Esophagus squamous epithelium (tissue), 5 donors: ENCODE measurements around the gene CPLX4. TPM values are rescaled to one million over a fixed set of nuclear protein-coding genes. Genes with fewer than 3 reads are reported as not detected.
A peak's percentile ranks its signal among the peaks of the same experiment; 100 is the strongest.

Experiments
- DNase-seq: peaks from one replicate; lab custom pipeline; 2025; lab: John Stamatoyannopoulos, UW
- H3K27ac ChIP-seq, 4 donors: fragments of 200-600 bp; sonication (generic); one replicate each; pipeline ENCODE4 v1.5.1; 2016 to 2019; ENCODE audit warnings: mild to moderate bottlenecking in 1 of 4
- H3K27me3 ChIP-seq, 4 donors: fragments of 200-600 bp; sonication (generic); 1 replicate in 3 of 4; 2 replicates in 1 of 4; pipeline versions ENCODE4 v1.5.1 to v1.6.0; 2017 to 2021; ENCODE audit warnings: antibody characterized with exemption in 1 of 4
- H3K36me3 ChIP-seq, 3 donors: fragments of 200-600 bp; sonication (generic); one replicate each; pipeline ENCODE4 v1.5.1; 2016 to 2019
- H3K4me1 ChIP-seq, 3 donors: fragments of 200-600 bp; sonication (generic); one replicate each; pipeline ENCODE4 v1.5.1; 2017 to 2019
- H3K4me3 ChIP-seq, 4 donors: fragments of 200-600 bp; sonication (generic); 1 replicate in 3 of 4; 2 replicates in 1 of 4; pipeline ENCODE4 v1.5.1; 2016 to 2019; ENCODE audit warnings: mild to moderate bottlenecking in 2 of 4, moderate library complexity in 1 of 4
- H3K9me3 ChIP-seq, 3 donors: fragments of 200-600 bp; sonication (generic); one replicate each; pipeline ENCODE4 v1.5.1; 2016 to 2019
- POLR2A ChIP-seq, 4 donors: fragments of 450-650 bp; IDR thresholded peaks; one replicate each; pipeline ENCODE4 v1.6.1; 2017; ENCODE audit warnings: antibody characterized with exemption in 4 of 4, mild to moderate bottlenecking in 4 of 4, moderate library complexity in 3 of 4
- WGBS, 2 donors: methylation state at CpG; one replicate each; pipeline ENCODE4 v1.1.5; 2018; 5-methylcytosine and 5-hydroxymethylcytosine counted together
- intact Hi-C: fragments of 100-400 bp; cut with DNase I; formaldehyde crosslinking; loops from one replicate; pipeline ENCODE4 v1.15.0; 2022
- total RNA-seq, 4 donors: library from RNA; depleted of rRNA; stranded (reverse); fragments of >200 nt; gene quantifications; one replicate each; pipeline ENCODE4 v1.1.0, GENCODE V29; 2016
- TF ChIP-seq, protein P1 (sequence below), 6 experiments: fragments of 450-650 bp in 4 of 6; fragments of 200-600 bp in 2 of 6; sonication (generic) in 2 of 6; IDR thresholded peaks; one replicate each; pipeline ENCODE4 v1.5.1; 2016 to 2019; ENCODE audit warnings: antibody characterized with exemption in 6 of 6, mild to moderate bottlenecking in 4 of 6, moderate library complexity in 4 of 6
- donor health status: DM: yes; HTN: yes; CAD: no.

Gene CPLX4
- total RNA-seq, 4 donors from 2014 or later, result 0.31 TPM; not detected in 3

DNA sequence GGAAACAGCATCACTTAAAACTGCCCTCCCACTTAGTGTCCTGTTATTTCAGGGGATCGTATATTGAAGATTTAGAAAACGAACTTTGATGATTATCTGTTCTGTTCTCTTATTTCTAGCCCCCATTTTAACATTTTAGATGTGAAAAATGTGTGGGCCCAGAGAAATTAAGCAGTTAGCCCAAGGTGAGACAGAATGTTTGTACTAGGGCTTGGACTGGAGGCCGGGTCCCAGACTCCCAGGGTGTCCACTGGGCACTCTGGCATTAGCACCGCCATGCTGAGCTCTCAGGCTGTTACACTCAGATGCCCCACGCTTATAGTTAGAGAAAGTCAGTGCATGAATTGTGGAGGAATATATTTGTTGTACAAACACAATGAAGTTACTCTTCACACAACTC is 39.7 kb downstream of the CPLX4 start:
- Histone ChIP-seq H3K27me3 (peaks cover 0 to 17% (median 11%) of the 10 kb centered on the region in 4 donors), H3K9me3 (no peaks in the 10 kb centered on the region), H3K36me3 (no peaks in the 10 kb centered on the region), H3K4me3 (no peak overlapping the region), H3K4me1 (peaks cover under 1 to 6% (median 1%) of the 10 kb centered on the region in 3 donors), H3K27ac (no peak overlapping the region)
- intact Hi-C loops, result no loop called here
- 65 to 73% methylated on average over 5 of the region's 5 CpGs for WGBS, 2 donors
- no peak for DNase-seq
- TF ChIP-seq, protein P1, sequence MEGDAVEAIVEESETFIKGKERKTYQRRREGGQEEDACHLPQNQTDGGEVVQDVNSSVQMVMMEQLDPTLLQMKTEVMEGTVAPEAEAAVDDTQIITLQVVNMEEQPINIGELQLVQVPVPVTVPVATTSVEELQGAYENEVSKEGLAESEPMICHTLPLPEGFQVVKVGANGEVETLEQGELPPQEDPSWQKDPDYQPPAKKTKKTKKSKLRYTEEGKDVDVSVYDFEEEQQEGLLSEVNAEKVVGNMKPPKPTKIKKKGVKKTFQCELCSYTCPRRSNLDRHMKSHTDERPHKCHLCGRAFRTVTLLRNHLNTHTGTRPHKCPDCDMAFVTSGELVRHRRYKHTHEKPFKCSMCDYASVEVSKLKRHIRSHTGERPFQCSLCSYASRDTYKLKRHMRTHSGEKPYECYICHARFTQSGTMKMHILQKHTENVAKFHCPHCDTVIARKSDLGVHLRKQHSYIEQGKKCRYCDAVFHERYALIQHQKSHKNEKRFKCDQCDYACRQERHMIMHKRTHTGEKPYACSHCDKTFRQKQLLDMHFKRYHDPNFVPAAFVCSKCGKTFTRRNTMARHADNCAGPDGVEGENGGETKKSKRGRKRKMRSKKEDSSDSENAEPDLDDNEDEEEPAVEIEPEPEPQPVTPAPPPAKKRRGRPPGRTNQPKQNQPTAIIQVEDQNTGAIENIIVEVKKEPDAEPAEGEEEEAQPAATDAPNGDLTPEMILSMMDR (IDR thresholded peaks at IDR 0.05), result no peak
- TF ChIP-seq POLR2A (IDR thresholded peaks at IDR 0.05), result no peak

DNA sequence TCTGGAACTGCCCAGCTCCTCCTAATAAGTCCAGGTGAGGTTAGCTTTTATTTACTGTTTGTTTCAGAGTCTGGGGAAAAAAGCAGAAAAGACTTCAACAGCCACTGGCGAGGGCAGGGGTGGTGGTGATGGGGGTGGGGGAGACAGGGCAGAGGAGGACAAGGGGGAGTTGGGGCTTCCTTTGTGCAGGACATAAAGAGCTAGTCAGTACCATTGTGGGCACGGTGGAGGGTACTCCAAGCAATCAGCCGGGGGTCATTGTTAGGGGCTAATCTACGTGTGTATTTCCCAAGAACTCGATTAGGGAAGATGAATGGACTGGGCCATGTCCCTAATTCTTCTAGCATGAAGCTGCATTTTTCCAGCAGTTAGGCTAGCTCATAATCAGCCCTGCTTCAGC is 42.4 kb downstream of the CPLX4 start:
- TF ChIP-seq, protein P1 (IDR thresholded peaks at IDR 0.05), result no peak
- no peak for TF ChIP-seq POLR2A (IDR thresholded peaks at IDR 0.05)
- intact Hi-C loops, result no loop called here
- Histone ChIP-seq H3K27me3 (peaks cover 0 to 42% (median 33%) of the 10 kb centered on the region in 4 donors), H3K27ac (no peak overlapping the region), H3K4me1 (peaks cover 16 to 30% (median 21%) of the 10 kb centered on the region in 3 donors), H3K36me3 (no peaks in the 10 kb centered on the region), H3K9me3 (no peaks in the 10 kb centered on the region), H3K4me3 (no peak overlapping the region)
- no peak for DNase-seq
- 26 to 29% methylated on average over 3 to 5 of the region's 5 CpGs for WGBS, 2 donors

DNA sequence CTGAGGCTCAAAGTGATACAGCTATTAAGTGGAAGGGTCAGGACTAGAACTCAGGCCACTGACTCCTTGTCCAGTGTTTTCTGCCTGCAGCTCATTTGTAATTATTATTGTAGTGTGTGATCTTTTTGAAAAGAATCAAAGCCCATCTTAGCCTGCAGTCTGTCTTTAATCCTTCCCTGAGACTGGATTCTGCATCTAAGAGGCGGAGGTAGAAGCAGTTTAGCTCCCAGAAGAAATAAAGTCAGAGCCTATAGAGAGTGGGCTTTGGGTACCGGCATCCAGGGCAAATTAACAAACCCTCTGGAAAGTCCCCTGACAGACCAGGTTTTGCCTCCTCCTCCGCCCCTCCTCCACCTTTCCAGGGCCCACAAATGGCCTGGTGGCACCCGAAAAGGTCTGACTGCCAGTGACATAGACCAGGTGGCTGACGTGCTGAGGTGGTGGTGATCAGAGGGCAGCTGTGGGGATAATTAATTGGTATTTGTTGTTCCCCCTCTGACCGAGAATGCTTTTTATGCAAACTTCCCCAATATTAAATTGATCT is 43.0 kb downstream of the CPLX4 start:
- WGBS, 2 donors, result 29 to 43% methylated on average over 2 to 6 of the region's 6 CpGs
- peaks cover 16 to 30% (median 21%) of the 10 kb centered on the region in 3 donors for H3K4me1 ChIP-seq
- TF ChIP-seq, protein P1 (IDR thresholded peaks at IDR 0.05), result no peak
- H3K9me3 ChIP-seq, result no peaks in the 10 kb centered on the region
- peaks cover 0 to 48% (median 36%) of the 10 kb centered on the region in 4 donors for H3K27me3 ChIP-seq
- H3K4me3 ChIP-seq, result no peak overlapping the region
- H3K27ac ChIP-seq, result no peak overlapping the region
- DNase-seq, result no peak
- H3K36me3 ChIP-seq, result no peaks in the 10 kb centered on the region
- intact Hi-C loops, result no loop called here

DNA sequence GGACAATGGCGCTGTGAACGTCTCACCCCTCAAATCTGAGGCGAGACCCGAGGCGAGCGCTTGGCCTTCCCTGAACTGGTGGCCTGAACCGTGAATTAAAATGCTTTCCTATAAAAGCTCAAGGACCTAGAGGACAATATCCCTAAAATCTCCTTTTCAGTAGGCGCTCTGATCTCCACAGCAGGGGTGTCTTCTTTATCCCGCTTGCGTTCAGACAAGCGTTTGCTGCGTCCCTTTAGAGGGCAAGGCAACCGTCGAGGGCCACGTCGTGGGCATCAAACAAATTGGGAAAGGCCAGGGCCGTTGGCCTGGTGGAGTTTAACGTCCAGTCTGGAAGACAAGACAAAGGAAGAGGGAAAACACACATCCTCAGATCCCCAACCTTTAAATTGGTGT is 43.9 kb downstream of the CPLX4 start:
- H3K9me3 ChIP-seq, result no peaks in the 10 kb centered on the region
- intact Hi-C loops, result no loop called here
- H3K4me1 ChIP-seq, result peaks cover 16 to 33% (median 21%) of the 10 kb centered on the region in 3 donors
- no peak for TF ChIP-seq POLR2A (IDR thresholded peaks at IDR 0.05)
- TF ChIP-seq, protein P1 (IDR thresholded peaks at IDR 0.05), result no peak
- H3K27me3 ChIP-seq, result peaks cover 0 to 57% (median 40%) of the 10 kb centered on the region in 4 donors
- WGBS, 2 donors, result 20 to 27% methylated on average over 13 to 18 of the region's 18 CpGs
- no peaks in the 10 kb centered on the region for H3K36me3 ChIP-seq
- no peak overlapping the region for H3K4me3 ChIP-seq
- H3K27ac ChIP-seq, result no peak overlapping the region
- DNase-seq, result no peak

DNA sequence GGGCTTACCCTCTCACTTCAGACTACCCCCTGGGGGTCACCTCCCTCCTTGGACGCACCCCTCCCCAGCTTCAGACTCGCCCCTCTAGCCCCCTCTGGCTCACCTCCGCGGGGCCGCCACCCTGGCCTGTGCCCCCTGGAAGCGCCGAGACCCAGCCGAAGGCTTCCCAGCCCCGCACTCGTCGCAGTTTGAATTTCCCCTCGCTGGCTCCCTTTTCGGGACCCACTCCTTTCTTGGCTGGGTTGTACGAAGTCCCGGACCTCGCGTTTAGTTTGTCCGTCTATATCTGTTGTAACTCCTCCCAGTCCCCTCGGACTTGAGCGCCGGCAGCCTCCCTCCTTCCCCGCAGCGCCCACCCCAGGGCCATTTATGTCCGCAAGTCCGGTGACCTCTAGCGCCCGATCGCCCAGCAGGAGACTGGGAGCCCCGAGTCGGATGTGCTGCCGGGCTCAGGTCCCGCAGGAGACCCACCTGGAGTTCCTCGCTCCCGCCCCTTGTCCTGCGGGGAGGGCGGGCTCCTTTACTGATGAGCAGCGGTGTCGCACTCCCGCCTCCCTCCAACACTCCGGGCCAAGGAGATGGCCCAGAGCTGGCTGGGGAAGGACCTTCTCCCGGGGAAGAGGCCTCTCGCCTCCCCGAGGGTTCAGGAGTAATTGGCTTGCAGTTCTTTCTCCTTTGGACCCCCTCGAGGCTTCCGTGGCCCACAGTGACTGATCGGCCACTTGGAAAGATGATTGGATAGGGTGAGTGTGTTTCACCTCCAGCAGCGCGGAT is 44.5 kb downstream of the CPLX4 start:
- no peak for DNase-seq
- peak overlapping the region in 1 of 4 donors; percentile 61 for H3K4me3 ChIP-seq
- intact Hi-C loops, result no loop called here

More for the DNA sequence above, 44.5 kb downstream of the CPLX4 start:
- WGBS, 2 donors, result 4 to 9% methylated on average over 20 to 25 of the region's 48 CpGs
- Histone ChIP-seq H3K9me3 (no peaks in the 10 kb centered on the region), H3K27me3 (peaks cover 0 to 60% (median 41%) of the 10 kb centered on the region in 4 donors), H3K4me1 (peaks cover 21 to 39% (median 22%) of the 10 kb centered on the region in 3 donors), H3K36me3 (no peaks in the 10 kb centered on the region), H3K27ac (no peak overlapping the region)
- TF ChIP-seq POLR2A (IDR thresholded peaks at IDR 0.05), result no peak
- TF ChIP-seq, protein P1 (IDR thresholded peaks at IDR 0.05), result no peak
